COLO829 (cell line): Measurements from ENCODE around the gene DOCK1.
"Not testable (repeated sequence)": the region's sequence is repeated elsewhere in the genome, so short reads cannot be mapped to it uniquely, and the experiment has no call there.

Experiments
- DNase-seq: peaks from one replicate; pipeline ENCODE4 v3.0.0; 2012; ENCODE audit warnings: low spot score

Gene DOCK1

DNA sequence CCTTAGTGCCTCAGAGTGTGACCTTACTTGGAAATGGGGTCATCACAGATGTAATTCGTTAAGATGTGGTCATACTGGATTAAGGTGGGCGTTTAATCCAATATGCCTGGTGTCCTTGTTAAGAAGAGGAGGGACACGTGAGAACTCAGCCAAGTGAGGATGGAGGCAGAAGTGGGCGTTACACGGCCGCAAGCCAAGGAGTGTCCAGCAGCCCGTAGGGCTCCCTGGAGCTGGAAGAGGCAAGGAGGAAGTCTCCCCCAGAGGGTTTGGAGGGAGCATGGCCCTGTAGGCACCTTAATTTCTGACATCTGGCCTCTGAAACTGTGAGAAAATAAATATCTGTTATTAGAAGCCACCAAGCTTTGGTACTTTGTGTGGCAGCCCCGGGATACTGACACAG, 21.3 kb downstream of the DOCK1 start:
- no peak for DNase-seq

- DNase-seq, result no peak
Measured at GRCh38 chr10:126927799-126928198, 22.6 kb downstream of the DOCK1 start.

DNA sequence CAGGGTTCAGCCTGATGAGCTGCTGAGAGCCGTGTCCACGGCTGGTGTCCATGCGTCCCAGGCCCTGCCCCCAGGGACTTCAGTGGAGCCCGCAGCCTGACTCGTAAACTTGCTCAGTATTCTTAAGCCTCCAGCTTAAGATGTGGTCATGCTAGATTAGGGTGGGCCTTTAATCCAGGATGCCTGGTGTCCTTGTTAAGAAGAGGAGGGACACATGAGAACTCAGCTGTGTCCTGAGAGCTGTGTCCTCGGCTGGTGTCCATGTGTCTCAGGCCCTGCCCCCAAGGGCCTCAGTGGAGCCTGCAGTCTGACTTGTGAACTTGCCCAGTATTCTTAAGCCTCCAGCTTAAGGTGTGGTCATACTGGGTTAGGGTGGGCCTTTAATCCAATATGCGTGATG, 23.0 kb downstream of the DOCK1 start:
- no peak for DNase-seq

- DNase-seq, result no peak
Measured at GRCh38 chr10:126929391-126929790, 24.2 kb downstream of the DOCK1 start.

- DNase-seq, result no peak
Measured at GRCh38 chr10:126930131-126930882, 25.1 kb downstream of the DOCK1 start.

GRCh38 chr10:126930883-126931503, 25.8 kb downstream of the DOCK1 start:
- DNase-seq, result no peak

DNA sequence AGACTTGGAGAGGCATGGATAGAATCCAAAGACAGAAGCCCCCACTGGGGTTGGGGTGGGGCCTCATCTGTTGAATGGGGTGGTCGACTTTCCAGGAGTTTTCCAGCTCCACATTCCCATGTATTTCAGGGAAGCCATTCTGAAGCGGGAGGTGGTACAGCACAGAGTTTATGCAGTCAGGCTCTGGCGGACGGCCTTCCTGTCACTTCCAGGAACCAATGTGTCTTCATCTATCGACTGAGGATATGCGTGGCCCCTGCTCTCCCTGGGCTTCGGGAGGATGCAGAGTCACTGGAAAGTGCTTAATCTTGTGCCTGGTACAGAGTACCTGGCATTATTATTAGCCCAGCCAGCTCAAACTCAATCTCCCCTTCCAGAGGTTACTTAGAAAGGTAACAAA, 26.3 kb downstream of the DOCK1 start:
- DNase-seq, result no peak

- DNase-seq, result no peak
Measured at GRCh38 chr10:126932516-126932915, 27.3 kb downstream of the DOCK1 start.

DNA sequence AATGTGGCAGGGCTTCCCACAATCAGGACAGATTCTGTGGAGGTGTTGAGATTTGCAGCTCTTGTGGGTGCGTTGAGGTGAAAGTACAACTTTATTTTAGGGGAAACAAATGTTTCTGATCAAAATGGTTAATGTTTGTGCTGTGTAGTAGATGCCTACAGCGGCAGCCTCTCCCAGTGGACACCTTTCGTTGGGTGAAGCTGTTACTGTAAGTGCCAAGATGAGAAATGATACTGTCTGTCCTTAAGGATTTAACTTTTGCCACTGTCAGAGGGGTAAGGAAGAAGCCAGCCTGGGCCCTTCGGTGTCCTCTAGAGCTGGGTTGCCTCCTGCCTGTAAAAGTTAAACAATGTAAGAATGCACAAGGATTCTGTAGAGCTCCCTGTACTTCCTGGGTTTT, 27.9 kb downstream of the DOCK1 start:
- DNase-seq, result no peak

- DNase-seq, result no peak
Measured at GRCh38 chr10:126935263-126935946, 30.2 kb downstream of the DOCK1 start.

DNA sequence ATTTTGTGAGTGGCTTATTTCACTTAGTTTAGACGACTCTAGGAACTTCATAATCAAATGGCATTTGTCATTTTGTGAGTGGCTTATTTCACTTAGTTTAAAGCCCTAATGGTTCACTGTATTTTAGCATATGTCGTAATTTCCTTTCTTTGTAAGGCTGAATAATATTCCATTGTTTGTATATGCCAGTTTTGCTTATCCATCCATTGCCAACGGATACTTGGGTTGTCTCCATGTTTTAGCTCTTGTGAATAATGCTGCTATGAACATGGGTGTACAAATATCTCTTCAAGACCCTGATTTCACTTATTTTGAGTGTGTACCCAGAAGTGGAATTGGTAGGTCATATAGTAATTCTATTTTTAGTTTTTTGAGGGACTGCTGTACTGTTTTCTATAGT, 31.8 kb downstream of the DOCK1 start:
- DNase-seq, result no peak

- DNase-seq, result not testable (repeated sequence)
Measured at GRCh38 chr10:126938121-126938520, 32.9 kb downstream of the DOCK1 start.

DNA sequence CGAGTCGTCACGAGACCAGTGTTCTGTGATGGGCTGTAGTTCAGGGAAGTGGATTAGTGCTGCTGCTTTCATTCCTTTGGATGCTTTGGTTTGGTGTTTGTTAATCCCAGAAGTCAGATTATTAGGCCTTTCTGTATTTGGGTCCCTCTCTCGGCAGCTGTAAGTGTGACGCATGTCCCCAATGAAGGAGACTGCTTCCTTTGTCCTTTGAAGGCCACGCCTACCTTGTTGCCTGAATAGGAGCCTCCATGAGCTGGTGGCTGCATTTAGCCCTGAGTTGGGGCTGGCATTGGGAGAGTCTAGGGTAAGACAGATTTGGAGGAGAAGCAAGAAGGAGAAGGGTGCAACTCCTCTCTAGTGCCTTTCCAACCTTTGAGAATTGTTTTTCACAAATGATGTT, 34.5 kb downstream of the DOCK1 start:
- no peak for DNase-seq

- no peak for DNase-seq
Measured at GRCh38 chr10:126940670-126941310, 35.6 kb downstream of the DOCK1 start.

DNA sequence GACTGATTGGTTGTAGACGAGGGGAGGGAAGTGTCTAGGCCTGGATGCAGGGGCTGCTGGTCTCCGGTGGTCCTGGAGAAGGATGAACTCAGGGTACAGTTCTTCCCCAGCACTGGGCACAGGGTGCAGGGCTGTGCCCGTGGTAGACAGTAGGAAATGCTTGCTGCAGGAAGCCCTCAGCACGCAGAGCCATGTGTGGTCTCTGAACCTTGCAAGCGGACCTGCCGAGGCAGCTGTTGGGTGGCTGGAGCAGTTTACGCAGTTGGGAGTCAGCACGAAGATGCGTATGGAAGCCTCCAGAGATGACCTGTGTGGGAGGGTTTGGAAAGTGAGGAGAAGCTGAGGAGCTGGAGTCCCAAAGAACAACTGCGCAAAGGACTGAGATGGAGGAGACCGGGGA, 39.0 kb downstream of the DOCK1 start:
- DNase-seq, result no peak

DNA sequence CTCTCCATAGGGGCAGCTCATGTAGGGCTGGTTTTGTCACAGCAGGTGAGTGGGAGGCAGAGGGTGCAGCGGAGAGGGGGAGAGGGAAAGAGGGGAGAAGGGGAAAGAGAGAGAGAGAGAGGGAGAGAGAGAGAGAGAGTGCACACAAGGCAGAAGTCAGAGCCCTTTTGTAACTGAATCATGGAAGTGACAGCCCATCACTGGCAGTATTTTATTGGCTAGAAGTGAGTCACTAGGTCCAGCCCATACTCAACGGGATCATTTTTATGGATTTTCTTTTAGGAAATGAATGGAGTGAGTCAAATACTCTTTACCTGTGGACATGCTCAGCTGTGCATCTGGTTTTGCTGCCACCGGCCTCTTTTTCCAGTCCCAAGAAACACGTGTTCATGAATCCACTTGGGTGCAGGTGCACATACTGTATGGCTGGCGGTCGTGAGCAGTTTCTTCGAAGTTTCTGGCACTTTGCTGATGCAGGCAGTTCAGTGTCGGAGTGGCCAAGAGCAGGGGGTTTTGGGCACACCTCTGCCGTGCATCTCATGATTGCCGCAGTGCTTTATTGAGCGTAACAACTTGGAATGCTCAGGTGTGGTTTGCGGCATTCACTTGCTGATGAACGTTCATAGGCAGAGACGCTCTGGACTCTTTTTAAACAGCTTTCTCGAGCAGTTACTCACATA, 40.3 kb downstream of the DOCK1 start:
- no peak for DNase-seq

GRCh38 chr10:126946746-126947145, 41.5 kb downstream of the DOCK1 start:
- no peak for DNase-seq

GRCh38 chr10:126948355-126949160, 43.3 kb downstream of the DOCK1 start:
- DNase-seq, result no peak

- DNase-seq, result no peak
Measured at GRCh38 chr10:126949161-126949503, 43.9 kb downstream of the DOCK1 start.

DNA sequence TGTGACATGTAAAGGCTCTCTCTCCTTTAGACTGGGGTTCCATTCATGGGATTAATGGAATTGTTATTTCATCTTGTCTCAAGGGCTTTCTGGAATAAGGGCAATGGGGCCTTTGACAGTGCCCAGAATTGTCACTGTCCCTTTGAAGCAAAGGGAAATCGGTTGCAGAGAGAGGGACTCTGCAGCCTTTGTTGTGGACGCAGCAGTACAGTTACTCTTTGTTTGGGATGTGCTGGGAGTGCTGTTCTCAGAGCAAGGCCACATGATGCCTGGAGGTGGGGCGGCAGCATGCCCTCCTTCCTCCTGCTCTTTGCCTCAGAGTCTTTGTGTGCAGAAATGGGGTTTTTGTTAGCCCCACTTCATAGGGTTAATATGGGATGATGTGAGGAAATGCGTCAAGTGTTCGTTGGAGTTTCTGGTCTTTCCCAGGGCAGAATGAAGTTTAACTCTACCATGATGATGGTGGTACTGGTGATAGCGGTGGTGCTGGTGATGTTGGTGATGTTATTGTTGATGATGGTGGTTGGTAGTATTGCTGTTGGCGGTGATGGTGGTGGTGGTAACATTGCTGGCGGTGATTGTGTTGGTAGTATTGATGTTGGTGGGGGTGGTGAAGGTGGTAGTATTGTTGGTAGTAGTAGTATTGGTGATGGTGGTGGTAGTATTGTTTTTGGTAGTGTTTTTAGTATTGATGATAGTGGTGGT, 45.3 kb downstream of the DOCK1 start:
- peak; percentile 28 for DNase-seq

DNA sequence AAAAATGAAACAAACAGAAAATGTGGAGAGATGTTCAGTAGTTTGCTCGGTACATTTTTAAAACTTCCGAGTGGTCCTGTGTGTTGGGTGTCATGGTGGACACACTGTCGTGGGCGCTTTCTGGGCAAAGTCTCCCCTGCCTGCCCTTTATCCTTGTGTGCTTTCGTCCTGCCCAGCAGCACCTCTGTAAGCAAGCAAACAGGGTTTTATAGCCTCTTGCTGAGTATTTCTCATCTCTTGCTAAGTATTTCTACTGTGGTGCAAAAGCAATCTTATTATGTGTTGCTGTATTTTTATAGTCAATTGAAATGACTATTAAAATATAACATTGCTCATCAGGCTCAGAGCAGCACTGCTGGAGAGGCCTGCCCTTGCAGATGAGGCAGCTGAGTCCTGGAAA, 48.7 kb downstream of the DOCK1 start:
- DNase-seq, result no peak
